ENCODE results near the gene CD300LD.

DNA sequence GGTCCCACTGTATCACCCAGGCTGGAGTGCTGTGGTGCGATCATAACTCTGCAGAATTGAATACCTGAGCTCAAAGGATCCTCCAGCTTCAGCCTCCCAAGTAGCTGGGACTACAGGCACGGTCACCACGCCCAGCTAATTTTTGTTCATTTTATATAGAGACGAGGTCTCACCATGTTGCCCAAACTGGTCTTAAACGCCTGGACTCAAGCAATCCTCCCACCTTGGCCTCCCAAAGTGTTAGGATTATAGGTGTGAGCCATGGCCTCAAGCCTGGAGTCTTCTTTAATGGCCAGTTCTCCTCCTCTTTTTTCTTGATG, 61.3 kb downstream of the CD300LD start:
- TF ChIP-seq EP300 (IDR thresholded peaks at IDR 0.05): no peak
- no peak for TF ChIP-seq POLR2A (IDR thresholded peaks at IDR 0.05)
